ENCODE results near the gene ITPR2.

GRCh38 chr12:26576266-26576665 lies 256.7 kb downstream of the ITPR2 start:
- TF ChIP-seq CTCF (IDR thresholded peaks at IDR 0.05) (no peak), POLR2A (IDR thresholded peaks at IDR 0.05) (no peak)

Data from Peyer's patch (tissue), 4 donors.